Left ventricle myocardium superior (tissue), 1 donor: ENCODE data around the gene PUS7. TPM values are rescaled to one million over a fixed set of nuclear protein-coding genes. Genes with fewer than 3 reads are reported as not detected.
A peak's percentile ranks its signal among the peaks of the same experiment; 100 is the strongest.
"Not testable (repeated sequence)": the region's sequence is repeated elsewhere in the genome, so short reads cannot be mapped to it uniquely, and the experiment has no call there.

ENCODE experiments used
- ATAC-seq: fragments of 200-7000 bp; cut with Tn5 transposase; one replicate; pipeline ENCODE4 v1.9.1; 2020; ENCODE audit warnings: mild to moderate bottlenecking, moderate library complexity
- DNase-seq: peaks from one replicate; pipeline ENCODE4 v3.0.0-alpha.2; 2020
- intact Hi-C: fragments of 100-400 bp; cut with micrococcal nuclease; formaldehyde crosslinking; loops from one replicate; pipeline ENCODE4 v1.11.0; 2022
- total RNA-seq: library from RNA; stranded (reverse); fragmentation: NEBNext Ultra II Directional; extraction: Animal tissue kit (Norgen Biotek cat#: 25700); gene quantifications from one replicate; pipeline ENCODE4 v1.2.1, GENCODE V29; 2021
- donor health status: DM: no; HTN: yes; CAD: no; lungs with severe emphysema.

The PUS7 gene
- total RNA-seq, 1 donor from 2014 or later = 3.7 TPM

DNA sequence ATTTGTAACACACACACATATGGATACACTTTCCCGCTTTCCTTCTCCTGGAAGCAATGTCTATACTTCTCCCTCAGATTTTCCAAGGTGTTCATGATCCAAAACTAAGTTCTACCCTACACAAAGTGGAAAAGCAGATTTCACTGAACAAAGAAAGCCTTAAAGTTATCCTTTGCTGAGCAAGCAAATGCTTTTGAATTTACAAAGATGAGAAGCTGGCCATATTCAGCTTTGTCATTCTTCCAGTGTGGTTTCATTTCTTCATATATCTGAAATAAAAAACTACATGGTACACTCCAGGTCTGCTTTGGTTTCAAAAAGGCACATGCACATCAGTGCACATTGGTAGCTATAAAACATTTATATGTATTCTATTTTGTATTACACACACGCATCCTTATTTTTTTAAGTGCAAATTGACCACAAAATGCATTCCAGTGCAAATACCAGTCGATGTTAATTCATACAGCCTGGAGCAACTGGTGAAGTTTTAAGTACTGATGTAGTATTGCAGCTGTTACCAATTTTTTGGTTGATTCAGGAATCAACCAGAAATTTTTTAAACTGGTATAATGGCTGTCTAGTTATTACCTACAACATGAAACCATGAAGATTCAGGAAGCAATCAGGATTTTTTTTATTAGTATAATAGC is 67.8 kb downstream of the PUS7 start:
- intact Hi-C loops = no loop called here
- no peak for ATAC-seq

GRCh38 chr7:105452085-105452484 is 70.0 kb downstream of the PUS7 start:
- ATAC-seq = no peak
- intact Hi-C loops = no loop called here
- no peak for DNase-seq

More for the DNA sequence above, 67.8 kb downstream of the PUS7 start:
- no peak for DNase-seq

GRCh38 chr7:105450870-105451269 is 71.2 kb downstream of the PUS7 start:
- intact Hi-C loops, DNase-seq, ATAC-seq: not testable (repeated sequence)

DNA sequence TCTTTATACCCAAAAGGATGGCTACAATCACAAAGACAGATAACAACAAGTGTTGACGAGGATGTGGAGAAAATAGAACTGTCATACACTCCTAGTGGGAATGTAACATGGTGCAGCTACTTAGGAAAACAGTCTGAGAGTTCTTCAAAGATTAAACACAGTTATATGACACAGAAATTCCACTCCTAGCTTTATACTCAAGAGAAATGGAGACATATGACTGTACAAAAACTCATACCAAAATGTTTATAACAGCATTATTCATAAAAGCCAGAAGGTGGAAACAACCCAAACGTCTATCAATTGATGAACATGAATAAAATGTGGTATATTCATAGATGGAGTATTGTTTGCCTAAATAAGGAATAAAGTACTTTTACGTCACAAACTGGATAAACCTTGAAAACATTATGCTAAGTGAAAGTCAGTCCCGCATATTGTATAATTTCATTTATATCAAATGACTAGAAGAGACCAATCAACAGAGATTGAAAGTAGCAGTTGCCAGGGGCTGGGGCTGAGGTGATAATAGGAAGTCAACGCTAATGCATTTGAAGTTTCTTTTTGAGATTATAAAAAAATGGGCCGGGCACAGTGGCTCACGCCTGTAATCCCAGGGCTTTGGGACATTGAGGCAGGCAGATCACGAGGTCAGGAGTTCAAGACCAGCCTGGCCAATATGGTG is 71.8 kb downstream of the PUS7 start:
- ATAC-seq = no peak
- intact Hi-C loops = no loop called here
- no peak for DNase-seq

DNA sequence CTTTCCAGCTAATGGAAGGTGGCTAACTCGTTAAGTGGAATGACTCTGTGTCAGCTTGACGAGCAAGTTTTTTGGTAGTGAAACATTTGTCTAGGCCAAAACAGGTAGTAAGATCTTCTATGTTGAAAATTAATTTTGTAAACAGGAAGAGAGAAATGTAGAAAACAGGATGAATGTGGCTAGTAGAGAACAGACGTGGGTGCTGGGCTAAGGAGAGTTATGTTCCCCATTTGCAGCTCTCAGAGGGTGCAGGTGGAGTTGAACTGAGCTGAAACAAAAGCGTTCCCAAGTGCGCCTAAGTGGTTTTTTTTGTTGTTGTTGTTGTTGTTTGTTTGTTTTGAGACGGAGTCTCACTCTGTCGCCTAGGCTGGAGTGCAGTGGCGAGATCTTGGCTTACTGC is 73.9 kb downstream of the PUS7 start:
- ATAC-seq = no peak
- DNase-seq = no peak
- intact Hi-C loops = no loop called here

DNA sequence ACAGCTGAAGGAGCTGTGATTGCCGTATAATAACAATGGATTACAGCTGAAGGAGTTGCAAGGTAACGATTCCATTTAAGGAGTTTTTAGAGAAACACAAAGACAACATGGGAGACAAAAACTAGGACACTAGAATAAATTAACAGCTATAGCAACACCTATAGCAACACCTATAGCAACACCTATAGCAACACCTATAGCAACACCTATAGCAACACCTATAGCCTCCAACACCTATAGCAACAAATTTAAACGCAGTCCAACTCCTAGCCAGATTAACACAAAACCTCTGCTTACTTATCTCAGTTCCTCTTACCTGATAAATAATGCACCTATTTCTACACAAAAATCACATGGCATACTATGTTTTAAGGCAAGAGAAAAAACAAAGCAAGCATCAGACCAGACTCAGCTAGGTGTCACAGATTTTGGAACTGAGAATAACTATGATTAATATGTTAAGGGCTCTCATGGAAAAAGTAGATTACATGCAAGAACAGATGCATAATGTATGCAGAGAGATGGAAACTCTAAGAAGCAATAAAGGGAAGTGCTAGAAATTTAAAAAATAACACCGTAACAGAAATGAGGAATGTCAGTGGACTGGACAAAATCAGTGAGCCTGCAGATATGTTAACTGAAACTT is 77.6 kb downstream of the PUS7 start:
- no peak for ATAC-seq
- intact Hi-C loops = no loop called here
- DNase-seq = no peak

DNA sequence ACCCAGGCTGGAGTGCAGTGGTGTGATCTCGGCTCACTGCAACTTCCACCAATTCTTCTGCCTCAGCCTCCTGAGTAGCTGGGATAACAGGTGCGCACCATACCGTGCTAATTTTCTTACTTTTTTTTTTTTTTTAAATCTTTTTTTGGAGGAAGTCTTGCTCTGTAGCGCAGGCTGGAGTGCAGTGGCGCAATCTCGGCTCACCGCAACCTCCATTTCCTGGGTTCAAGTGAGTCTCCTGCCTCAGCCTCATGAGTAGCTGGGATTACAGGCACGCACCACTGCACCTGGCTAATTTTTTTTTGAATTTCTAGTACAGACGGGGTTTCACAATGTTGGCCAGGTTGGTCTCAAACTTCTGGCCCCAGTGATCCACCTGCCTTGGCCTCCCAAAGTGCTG is 79.9 kb downstream of the PUS7 start:
- ATAC-seq, intact Hi-C loops, DNase-seq: not testable (repeated sequence)

GRCh38 chr7:105439174-105439893 is 82.7 kb downstream of the PUS7 start:
- DNase-seq = no peak
- ATAC-seq = no peak
- intact Hi-C loops = no loop called here

GRCh38 chr7:105438847-105439173 is 83.3 kb downstream of the PUS7 start:
- DNase-seq (no peak), ATAC-seq (no peak)
- intact Hi-C loops = no loop called here

DNA sequence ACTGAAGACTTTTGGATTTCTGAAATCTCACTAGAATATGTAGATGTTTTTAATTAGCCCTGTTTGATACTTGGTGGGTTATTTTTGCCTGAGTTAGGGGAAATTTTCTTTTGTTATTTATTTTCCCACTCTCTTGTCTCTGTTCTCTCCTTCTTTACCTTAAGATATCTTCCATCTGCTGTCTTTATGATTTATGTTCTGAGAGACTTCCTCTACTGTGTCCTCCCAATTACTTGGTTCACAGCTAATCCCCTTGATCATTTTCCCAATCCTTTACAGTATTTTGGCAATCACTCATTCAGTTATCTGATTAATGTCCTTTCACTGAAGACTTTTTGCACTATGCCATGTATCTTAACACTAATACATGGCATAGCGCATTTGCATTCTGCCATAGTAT is 83.8 kb downstream of the PUS7 start:
- ATAC-seq = no peak
- intact Hi-C loops = no loop called here

DNA sequence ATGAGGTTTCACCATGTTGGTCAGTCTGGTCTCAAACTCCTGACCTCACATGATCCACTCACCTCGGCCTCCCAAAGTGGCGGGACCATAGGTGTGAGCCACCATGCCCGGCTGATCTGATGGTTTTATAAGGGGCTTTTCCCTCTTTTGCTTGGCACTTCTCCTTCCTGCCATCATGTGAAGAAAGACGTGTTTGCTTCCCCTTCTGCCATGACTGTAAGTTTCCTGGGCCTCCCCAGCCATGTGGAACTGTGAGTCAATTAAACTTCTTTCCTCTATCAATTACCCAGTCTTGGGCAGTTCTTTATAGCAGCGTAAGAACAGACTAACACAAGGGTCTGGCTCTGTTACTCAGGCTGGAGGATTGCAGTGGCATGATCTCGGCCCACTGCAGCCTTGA is 84.7 kb downstream of the PUS7 start:
- ATAC-seq, DNase-seq, intact Hi-C loops: not testable (repeated sequence)

More for the DNA sequence above, 83.8 kb downstream of the PUS7 start:
- DNase-seq = no peak

GRCh38 chr7:105429746-105430612 is 92.1 kb downstream of the PUS7 start:
- intact Hi-C loops = no loop called here
- ATAC-seq (peak; percentile 45), DNase-seq (peak; percentile 33)

DNA sequence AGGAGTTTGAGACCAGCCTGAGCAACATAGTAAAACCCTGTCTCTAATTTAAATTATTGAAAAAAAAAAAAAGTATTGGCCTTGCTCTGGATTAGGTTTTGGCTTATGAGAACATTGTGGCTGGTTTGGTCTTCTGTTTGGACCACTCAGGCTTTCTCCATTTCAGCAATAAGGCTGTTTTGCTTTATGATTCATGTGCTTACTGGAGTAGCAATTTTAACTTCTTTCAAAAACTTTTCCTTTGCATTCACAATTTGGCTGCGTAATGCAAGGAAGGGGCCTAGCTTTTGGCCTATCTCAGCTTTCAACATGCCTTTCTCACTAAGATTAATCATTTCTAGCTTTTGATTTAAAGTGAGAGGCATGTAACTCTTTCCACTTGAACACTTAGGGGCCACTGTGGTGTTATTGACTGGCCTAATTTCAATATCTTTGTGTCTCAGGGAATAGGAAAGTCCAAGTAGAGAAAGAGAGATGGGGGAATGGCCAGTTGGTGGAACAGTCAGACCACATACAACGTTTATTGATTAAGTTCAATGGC is 95.4 kb downstream of the PUS7 start:
- intact Hi-C loops = no loop called here
- DNase-seq = no peak
- ATAC-seq = no peak

- intact Hi-C loops = no loop called here
- DNase-seq = no peak
- no peak for ATAC-seq
Measured at GRCh38 chr7:105423987-105424386, 98.1 kb downstream of the PUS7 start.

- ATAC-seq (no peak), DNase-seq (no peak)
- intact Hi-C loops = no loop called here
Measured at GRCh38 chr7:105413887-105414437, 108.1 kb downstream of the PUS7 start.

DNA sequence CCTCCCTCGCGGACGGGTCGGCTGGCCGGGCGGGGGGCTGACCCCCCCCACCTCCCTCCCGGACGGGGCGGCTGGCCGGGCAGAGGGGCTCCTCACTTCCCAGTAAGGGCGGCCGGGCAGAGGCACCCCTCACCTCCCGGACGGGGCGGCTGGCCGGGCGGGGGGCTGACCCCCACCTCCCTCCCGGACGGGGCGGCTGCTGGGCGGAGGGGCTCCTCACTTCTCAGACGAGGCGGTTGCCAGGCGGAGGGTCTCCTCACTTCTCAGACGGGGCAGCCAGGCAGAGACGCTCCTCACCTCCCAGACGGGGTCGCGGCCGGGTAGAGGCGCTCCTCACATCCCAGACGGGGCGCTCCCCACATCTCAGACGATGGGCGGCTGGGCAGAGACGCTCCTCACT is 111.3 kb downstream of the PUS7 start:
- ATAC-seq, intact Hi-C loops, DNase-seq: not testable (repeated sequence)

DNA sequence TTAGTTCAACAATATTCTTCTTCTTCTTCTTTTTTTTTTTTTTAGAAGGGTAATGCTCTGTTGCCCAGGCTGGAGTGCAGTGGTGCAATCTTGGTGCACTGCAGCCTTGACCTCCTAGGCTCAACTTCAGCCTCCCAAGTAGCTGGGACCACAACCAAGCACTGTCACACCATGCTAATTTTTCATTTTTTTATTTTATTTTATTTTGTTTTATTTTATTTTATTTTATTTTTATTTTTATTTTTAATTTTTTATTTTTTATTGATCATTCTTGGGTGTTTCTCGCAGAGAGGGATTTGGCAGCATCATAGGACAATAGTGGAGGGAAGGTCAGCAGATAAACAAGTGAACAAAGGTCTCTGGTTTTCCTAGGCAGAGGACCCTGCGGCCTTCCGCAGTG is 112.3 kb downstream of the PUS7 start:
- DNase-seq, ATAC-seq, intact Hi-C loops: not testable (repeated sequence)

GRCh38 chr7:105408791-105409410 is 113.2 kb downstream of the PUS7 start:
- DNase-seq (no peak), ATAC-seq (no peak)
- intact Hi-C loops = no loop called here
